ENCODE data around the gene CDCP2.

DNA sequence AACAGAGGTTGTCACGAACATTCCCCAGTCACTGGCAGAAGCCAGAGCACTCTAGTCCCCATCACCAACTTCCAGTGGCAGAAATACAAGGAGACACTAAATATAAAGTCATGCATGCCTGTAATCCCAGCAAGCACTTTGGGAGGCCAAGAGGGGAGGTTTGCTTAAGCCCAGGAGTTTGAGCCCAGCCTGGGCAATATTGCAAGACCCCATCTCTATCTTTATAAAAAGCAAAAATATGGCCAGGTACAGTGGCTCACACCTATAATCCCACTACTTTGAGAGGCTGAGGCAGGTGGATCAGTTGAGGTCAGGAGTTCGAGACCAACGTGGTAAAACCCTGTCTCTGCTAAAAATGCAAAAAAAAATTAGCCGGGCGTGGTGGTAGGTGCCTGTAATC is 40.7 kb upstream of the CDCP2 start:
- TF ChIP-seq, protein P1, sequence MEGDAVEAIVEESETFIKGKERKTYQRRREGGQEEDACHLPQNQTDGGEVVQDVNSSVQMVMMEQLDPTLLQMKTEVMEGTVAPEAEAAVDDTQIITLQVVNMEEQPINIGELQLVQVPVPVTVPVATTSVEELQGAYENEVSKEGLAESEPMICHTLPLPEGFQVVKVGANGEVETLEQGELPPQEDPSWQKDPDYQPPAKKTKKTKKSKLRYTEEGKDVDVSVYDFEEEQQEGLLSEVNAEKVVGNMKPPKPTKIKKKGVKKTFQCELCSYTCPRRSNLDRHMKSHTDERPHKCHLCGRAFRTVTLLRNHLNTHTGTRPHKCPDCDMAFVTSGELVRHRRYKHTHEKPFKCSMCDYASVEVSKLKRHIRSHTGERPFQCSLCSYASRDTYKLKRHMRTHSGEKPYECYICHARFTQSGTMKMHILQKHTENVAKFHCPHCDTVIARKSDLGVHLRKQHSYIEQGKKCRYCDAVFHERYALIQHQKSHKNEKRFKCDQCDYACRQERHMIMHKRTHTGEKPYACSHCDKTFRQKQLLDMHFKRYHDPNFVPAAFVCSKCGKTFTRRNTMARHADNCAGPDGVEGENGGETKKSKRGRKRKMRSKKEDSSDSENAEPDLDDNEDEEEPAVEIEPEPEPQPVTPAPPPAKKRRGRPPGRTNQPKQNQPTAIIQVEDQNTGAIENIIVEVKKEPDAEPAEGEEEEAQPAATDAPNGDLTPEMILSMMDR (IDR thresholded peaks at IDR 0.05; ENCODE audit: insufficient read depth, low read depth, low read length) = no peak
- no peak for TF ChIP-seq EZH2 (IDR thresholded peaks at IDR 0.05; ENCODE audit: insufficient read depth, low read length)
